Hematopoietic multipotent progenitor cell treated with erythropoietin and hydrocortisone succinate and interleukin-3 and kit ligand, for 4 days (in vitro differentiated cells): Measurements from ENCODE around the gene ABHD6.
"Not testable (repeated sequence)": the region's sequence is repeated elsewhere in the genome, so short reads cannot be mapped to it uniquely, and the experiment has no call there.

ENCODE experiments used
- DNase-seq: peaks from one replicate; pipeline ENCODE4 v3.0.0-alpha.2; 2015

Gene ABHD6

GRCh38 chr3:58324391-58325390 is 87.1 kb downstream of the ABHD6 start:
- DNase-seq, result no peak

DNA sequence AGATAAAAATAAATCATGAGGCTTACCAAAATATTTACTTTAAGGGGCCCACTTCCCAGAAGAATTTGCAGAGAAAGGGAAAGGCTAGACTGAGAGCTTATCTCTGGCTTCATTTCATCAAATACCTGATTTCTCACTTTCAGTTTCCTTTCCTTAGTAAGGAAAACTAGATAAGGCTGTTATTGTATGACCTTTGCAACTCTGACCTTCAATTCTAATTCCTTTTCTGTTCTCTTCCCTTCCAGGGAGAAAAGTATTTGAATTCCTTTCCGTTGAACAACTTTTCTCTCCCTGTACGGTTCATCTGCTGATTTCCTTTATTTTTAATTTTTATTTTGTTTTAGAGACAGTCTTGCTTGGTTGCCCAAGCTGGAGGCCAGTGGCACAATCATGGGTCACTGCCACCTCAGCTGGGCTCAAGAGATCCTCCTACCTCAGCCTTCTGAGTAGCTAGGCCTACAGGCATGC is 88.0 kb downstream of the ABHD6 start:
- DNase-seq, result no peak

DNA sequence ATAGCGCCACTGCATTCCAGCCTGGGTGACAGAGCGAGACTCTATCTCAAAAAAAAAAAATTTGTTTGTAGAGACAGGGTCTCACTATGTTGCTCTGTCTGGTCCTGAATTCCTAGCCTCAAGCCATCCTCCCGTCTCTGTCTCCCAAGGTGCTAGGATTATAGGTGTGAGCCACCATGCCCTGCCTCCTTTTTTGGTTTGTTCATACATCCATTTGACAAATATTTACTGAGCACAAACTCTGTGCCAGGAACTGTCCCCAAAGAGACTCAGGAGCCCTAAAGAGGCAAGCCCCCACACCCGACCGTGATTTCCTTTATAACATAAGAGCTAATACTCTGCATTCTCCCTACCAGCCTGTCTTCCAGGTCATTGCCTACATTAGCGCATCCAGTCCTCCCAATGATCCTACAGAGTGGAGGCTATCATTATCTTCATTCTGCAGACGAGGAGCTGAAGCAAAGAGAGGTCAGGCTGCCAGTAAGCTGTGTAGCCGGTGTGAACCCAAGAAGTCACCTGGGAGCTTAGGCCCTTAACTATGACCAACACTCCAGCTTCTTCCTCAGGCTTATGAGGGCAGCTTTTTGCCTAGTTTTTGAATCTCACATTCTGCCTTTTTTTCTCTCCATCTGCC is 88.8 kb downstream of the ABHD6 start:
- no peak for DNase-seq

DNA sequence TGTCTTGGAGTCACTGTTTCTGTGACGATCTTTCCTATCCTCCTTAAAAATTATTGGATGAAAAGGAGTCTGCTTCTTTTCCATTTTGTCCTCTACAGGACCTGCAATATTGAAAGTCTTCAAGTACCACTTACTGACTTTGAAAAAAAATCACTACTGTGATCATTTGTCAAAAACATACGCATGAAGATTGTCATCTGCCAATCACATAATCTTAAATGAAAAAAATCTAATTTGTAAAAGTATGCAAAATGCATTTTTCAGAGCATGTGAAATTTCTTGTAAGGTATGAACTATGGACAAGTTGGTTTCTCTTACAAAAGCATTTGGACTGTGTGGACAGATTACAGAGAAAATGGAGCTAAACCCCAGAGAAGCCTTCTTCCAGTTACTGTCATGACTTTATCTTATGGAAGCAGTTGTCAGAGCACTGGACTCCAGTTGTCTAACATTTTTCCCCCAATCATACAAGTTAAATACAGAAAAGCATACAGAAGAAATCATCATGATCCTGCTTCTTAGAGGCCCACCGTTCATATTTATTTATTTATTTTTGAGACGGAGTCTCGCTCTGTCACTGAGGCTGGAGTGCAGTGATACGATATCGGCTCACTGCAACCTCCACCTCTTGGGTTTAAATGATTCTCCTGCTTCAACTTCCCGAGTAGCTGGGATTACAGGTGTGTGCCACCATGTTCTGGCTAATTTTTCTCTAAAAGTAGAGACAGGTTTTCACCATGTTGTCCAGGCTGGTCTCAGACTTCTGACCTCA is 91.7 kb downstream of the ABHD6 start:
- DNase-seq, result peak; percentile 71

GRCh38 chr3:58329922-58330413 is 92.4 kb downstream of the ABHD6 start:
- DNase-seq, result no peak

DNA sequence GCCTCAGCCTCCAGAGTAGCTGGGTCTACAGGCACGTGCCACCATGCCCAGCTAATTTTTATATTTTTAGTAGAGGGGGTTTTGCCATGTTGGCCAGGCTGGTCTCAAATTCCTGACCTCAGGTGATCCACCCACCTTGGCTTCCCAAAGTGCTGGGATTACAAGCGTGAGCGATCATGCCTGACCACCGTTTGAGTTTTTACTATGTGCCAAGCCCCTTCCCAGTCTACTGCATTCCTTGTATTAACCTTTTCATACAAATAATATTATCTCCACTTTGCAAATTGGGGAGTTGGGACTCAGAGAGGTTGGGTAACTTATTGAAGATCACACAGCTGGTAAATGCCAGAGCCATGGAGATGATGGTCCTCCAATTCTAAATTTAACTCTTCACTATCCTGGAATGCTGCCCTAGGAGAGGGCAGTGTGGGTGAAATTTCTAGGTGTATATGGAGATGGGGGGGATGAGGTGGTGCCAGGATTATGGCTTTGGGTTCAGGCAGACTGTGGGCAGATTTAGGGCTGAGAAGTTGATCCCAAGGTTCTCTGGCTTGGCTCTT is 94.1 kb downstream of the ABHD6 start:
- no peak for DNase-seq

DNA sequence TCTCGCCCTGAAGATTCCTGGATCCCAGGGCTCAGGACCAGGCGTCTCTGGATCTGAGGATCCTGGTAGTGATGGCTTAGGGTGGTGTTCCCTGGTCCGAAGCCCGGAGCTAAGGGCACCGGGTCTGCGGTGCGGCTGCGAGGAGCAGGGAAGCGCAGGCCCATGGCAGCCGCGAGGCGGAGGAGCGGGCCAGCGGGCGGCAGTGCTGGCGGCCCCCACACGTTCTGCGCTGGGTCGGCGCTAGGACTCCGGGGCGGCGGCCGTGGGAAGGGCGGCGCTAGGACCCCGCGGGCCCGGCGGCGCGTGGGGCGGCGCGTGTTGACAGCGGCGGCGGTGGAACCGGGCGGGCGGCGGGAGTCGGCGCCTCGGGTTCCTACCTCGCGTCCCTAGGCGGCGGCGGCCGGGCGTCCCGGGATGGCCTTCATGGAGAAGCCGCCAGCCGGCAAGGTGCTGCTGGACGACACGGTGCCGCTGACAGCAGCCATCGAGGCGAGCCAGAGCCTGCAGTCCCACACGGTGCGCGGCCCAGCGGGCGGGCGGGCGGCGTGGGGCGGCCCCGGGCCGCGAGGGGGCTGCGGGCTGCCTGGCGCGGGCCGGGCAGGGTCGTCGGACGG is 95.1 kb downstream of the ABHD6 start, which contains the start of gene PXK:
PXK (plus strand) TSS at position 318 of the 614 bp plus-strand sequence; CDS start at position 415, 97 bp downstream.
- peak; percentile 92 for DNase-seq

- peak; percentile 69 for DNase-seq
Observed at GRCh38 chr3:58333206-58334012, 95.8 kb downstream of the ABHD6 start.

GRCh38 chr3:58334013-58334321 is 96.4 kb downstream of the ABHD6 start:
- no peak for DNase-seq

GRCh38 chr3:58334506-58334884 is 96.9 kb downstream of the ABHD6 start:
- DNase-seq, result peak; percentile 47

GRCh38 chr3:58335652-58335947 is 98.0 kb downstream of the ABHD6 start:
- DNase-seq, result no peak

- DNase-seq, result no peak
Observed at GRCh38 chr3:58336135-58336882, 98.7 kb downstream of the ABHD6 start.

- DNase-seq, result no peak
Observed at GRCh38 chr3:58337190-58337589, 99.6 kb downstream of the ABHD6 start.

DNA sequence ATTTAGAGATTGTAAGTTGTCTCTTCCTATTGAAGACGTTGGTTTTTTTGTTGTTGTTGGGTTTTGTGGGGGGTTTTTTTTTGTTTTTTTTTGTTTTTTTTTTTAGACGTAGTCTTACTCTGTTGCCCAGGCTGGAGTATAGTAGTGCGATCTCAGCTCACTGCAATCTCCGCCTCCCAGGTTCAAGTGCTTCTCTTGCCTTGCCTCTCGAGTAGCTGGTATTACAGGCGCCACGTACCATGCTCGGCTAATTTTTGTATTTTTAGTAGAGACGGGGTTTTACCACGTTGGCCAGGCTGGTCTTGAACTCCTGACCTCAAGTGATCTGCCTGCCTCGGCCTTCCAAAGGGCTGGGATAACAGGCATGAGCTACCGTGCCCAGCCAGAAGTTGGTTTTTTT is 101.6 kb downstream of the ABHD6 start:
- DNase-seq, result not testable (repeated sequence)

DNA sequence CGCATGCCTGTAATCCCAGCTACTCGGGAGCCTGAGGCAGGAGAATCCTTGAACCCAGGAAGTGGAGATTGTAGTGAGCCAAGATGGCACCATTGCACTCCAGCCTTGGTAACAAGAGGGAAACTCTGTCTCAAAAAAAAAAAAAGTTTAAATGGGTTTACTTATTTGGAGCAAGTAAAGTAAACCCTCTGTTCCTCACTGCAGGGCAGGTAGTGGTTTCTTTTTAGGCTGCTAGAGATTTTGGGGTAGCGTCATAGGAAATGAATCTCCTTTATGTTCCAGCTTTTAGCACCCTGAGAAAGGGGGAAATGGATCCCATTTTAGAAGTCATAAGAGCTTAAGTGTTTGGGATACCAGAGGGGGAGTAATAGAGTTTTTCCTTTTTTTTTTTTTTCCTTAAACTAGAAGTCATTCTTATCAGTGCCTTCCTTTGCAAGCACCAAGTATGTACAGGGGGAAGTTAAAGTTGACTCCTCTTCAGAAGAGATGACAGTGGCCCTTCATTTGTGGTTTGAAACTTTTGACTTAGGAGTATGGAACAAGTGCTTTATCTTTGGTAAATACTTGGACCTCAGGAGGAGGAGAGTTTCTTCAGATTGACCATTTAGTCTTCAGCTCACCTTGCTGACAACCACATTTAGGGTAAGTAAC is 103.1 kb downstream of the ABHD6 start:
- DNase-seq, result peak; percentile 47

- DNase-seq, result no peak
Observed at GRCh38 chr3:58341376-58341775, 103.8 kb downstream of the ABHD6 start.

GRCh38 chr3:58342676-58343075 is 105.1 kb downstream of the ABHD6 start:
- no peak for DNase-seq
